K562 (cell line): ENCODE measurements around the gene NEUROD2.

Source experiments
- CTCF ChIP-seq, 3 experiments: IDR thresholded peaks in 2 of 3; conservative IDR thresholded peaks in 1 of 3; 2 replicates each; pipeline ENCODE4 v1.5.1; 2011 to 2012; ENCODE audit warnings: low read length in 3 of 3, mild to moderate bottlenecking in 3 of 3, control low read depth in 2 of 3, improper control_type of control experiment in 1 of 3, inconsistent platforms in 1 of 3, low read depth in 1 of 3, mixed read lengths in 1 of 3, moderate library complexity in 1 of 3; ENCODE audit not compliant: insufficient read depth in 2 of 3
- MXI1 ChIP-seq: IDR thresholded peaks from 2 replicates; pipeline ENCODE4 v1.6.1; 2011; ENCODE audit warnings: low read depth, mild to moderate bottlenecking, improper control_type of control experiment, low read length
- POLR3A ChIP-seq: IDR thresholded peaks from 2 replicates; pipeline ENCODE4 v1.6.1; 2011; ENCODE audit warnings: borderline replicate concordance, mild to moderate bottlenecking, moderate library complexity; ENCODE audit not compliant: insufficient read length, insufficient read depth; ENCODE audit errors: extremely low read depth

DNA sequence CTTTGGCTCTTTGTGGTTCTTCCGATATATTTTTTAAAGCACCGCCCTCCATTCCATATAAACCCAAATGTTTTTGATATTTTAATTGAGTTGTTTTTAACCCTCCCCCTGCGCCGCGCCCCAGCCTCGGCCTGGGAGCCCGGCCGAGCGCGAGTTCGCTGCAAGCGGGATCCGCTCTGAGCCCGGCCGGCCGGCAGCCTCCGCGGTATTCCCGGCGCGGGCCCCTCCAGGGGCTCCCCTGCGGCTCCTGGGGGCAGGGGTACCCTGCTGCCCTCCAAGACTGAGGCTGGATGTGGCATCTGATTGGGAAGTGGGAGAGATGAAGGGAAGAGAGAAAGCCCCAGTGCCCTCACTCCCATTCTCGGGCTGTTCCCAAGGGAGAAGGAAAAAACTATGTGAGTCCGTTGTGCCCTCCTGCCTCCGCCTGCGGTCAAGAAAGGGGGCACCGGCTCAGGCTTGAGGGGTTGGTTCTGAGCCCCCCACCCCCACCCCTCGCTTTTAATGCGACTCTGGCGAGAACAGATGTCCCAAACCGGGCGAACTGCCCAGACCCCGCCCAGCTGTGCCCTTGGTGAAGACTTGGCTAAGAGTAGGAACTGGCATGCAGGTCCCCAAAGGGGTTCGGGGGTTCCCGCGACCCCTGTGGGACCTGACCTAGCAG is 8.6 kb downstream of the NEUROD2 start:
- no peak for TF ChIP-seq CTCF (IDR thresholded peaks at IDR 0.05 in 2 of 3, conservative IDR thresholded peaks at IDR 0.05 in 1 of 3; ENCODE audit: insufficient read depth in 2 of 3, low read depth in 1 of 3, low read length in 3 of 3)
- TF ChIP-seq POLR3A: no peak
- no peak for TF ChIP-seq MXI1
